HG03342 (cell line): Measurements from ENCODE around the gene ROMO1.
"Not testable (repeated sequence)": the region's sequence is repeated elsewhere in the genome, so short reads cannot be mapped to it uniquely, and the experiment has no call there.

ENCODE experiments used
- ATAC-seq: cut with Tn5 transposase; IDR thresholded peaks from one replicate; pipeline ENCODE4 v1.9.1; 2021; ENCODE audit warnings: mild to moderate bottlenecking, moderate library complexity; ENCODE audit not compliant: unreplicated experiment

The ROMO1 gene

DNA sequence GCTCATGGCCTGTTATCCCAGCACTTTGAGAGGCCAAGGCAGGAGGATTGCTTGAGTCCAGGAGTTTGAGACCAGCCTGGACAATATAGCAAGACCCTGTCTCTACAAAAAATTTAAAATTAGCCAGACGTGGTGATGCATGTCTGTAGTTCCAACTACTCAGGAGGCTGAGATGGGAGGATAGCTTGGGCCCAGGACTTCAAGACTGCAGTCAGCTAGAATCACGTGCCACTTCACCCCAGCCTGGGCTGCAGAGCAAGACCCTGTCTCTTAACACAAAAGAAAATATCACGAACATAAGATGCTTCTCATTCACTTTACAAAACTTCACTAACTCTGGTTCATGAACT, 45.3 kb downstream of the ROMO1 start:
- ATAC-seq: not testable (repeated sequence)
